Measurements from ENCODE around the gene LFNG.
A peak's percentile ranks its signal among the peaks of the same experiment; 100 is the strongest.

The LFNG gene

DNA sequence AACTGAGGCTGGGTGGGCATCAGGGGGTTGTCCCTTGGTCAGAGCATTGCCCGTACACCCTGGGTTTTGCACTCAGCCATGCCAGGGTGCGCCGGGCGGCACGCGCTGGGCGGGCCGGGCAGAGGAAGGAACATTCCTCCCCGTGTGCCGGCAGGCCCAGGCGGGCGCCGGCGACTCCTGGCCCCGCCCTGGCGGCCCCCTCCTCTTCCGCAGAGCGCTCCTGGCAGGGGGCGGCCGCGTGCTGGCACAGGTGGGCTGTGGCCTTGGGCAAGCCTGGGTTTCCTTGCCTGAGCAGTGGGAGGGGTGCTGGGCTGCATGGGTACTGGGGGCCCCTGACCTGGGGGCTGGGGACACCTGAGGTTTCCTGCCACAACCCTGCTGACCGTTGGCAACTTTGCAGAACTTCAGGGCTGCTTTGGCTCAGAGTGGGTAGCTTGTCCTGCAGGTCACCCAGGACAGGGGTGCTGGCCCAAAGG, 3.9 kb downstream of the LFNG start:
- TF ChIP-seq, protein P1, sequence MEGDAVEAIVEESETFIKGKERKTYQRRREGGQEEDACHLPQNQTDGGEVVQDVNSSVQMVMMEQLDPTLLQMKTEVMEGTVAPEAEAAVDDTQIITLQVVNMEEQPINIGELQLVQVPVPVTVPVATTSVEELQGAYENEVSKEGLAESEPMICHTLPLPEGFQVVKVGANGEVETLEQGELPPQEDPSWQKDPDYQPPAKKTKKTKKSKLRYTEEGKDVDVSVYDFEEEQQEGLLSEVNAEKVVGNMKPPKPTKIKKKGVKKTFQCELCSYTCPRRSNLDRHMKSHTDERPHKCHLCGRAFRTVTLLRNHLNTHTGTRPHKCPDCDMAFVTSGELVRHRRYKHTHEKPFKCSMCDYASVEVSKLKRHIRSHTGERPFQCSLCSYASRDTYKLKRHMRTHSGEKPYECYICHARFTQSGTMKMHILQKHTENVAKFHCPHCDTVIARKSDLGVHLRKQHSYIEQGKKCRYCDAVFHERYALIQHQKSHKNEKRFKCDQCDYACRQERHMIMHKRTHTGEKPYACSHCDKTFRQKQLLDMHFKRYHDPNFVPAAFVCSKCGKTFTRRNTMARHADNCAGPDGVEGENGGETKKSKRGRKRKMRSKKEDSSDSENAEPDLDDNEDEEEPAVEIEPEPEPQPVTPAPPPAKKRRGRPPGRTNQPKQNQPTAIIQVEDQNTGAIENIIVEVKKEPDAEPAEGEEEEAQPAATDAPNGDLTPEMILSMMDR (IDR thresholded peaks at IDR 0.05; ENCODE audit: low read depth, low read length), result no peak
- Histone ChIP-seq H3K9me3 (no peaks in the 10 kb centered on the region), H3K36me3 (peaks cover 26% of the 10 kb centered on the region), H3K4me1 (peaks cover 34% of the 10 kb centered on the region), H3K4me3 (ENCODE audit: low read depth, low read length) (peak overlapping the region; percentile 16), H3K27me3 (no peaks in the 10 kb centered on the region)
- DNase-seq, result no peak

GRCh38 chr7:2523941-2524807, 4.6 kb downstream of the LFNG start:
- peak; percentile 83 for DNase-seq
- TF ChIP-seq, protein P1 (IDR thresholded peaks at IDR 0.05; ENCODE audit: low read depth, low read length), result no peak
- H3K36me3 ChIP-seq, result peaks cover 32% of the 10 kb centered on the region
- H3K4me1 ChIP-seq, result peaks cover 31% of the 10 kb centered on the region
- no peaks in the 10 kb centered on the region for H3K27me3 ChIP-seq
- H3K4me3 ChIP-seq (ENCODE audit: low read depth, low read length), result peak overlapping the region; percentile 16
- H3K9me3 ChIP-seq, result no peaks in the 10 kb centered on the region

DNA sequence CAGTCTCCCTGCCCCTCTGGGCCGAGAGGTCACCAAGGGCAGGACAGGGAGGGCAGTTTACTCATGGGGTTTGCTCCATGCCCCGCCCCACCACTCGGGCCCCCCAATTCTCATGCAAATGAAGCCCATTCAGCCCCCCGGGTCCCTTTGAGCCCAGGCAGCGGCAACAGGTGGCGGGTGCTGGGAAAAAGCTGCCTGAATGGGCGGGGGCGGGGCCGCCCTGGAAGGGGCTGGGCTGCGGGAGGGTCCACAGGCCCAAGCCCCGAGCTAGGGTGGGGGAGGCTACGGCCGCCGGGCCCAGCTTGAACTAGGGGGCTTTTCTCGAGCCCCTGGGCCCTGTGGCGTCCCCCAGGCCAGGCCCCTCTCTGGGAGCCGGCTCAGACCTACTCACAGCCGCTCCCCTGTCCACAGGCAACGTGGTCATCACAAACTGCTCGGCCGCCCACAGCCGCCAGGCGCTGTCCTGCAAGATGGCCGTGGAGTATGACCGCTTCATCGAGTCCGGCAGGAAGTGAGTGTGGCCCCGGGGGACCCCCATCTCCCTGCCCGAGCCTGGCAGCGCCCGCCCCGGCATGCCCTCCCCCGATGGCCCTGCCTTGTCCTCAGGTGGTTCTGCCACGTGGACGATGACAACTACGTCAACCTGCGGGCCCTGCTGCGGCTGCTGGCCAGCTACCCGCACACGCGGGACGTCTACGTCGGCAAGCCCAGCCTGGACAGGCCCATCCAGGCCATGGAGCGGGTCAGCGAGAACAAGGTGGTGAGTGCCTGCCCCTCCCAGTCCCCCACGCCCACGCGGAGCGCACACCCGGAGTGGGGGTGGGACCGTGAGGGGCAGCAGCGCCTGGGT, 5.5 kb downstream of the LFNG start:
- TF ChIP-seq, protein P1 (IDR thresholded peaks at IDR 0.05; ENCODE audit: low read depth, low read length), result no peak
- H3K4me3 ChIP-seq (ENCODE audit: low read depth, low read length), result no peak overlapping the region
- H3K4me1 ChIP-seq, result peaks cover 30% of the 10 kb centered on the region
- no peaks in the 10 kb centered on the region for H3K27me3 ChIP-seq
- H3K36me3 ChIP-seq, result peaks cover 35% of the 10 kb centered on the region
- H3K9me3 ChIP-seq, result no peaks in the 10 kb centered on the region
- DNase-seq, result no peak

- no peak for DNase-seq
- peaks cover 35% of the 10 kb centered on the region for H3K36me3 ChIP-seq
- no peaks in the 10 kb centered on the region for H3K27me3 ChIP-seq
- peaks cover 37% of the 10 kb centered on the region for H3K4me1 ChIP-seq
- H3K4me3 ChIP-seq (ENCODE audit: low read depth, low read length), result no peak overlapping the region
- TF ChIP-seq, protein P1 (IDR thresholded peaks at IDR 0.05; ENCODE audit: low read depth, low read length), result no peak
- no peaks in the 10 kb centered on the region for H3K9me3 ChIP-seq
Observed at GRCh38 chr7:2525658-2526630, 6.4 kb downstream of the LFNG start.

DNA sequence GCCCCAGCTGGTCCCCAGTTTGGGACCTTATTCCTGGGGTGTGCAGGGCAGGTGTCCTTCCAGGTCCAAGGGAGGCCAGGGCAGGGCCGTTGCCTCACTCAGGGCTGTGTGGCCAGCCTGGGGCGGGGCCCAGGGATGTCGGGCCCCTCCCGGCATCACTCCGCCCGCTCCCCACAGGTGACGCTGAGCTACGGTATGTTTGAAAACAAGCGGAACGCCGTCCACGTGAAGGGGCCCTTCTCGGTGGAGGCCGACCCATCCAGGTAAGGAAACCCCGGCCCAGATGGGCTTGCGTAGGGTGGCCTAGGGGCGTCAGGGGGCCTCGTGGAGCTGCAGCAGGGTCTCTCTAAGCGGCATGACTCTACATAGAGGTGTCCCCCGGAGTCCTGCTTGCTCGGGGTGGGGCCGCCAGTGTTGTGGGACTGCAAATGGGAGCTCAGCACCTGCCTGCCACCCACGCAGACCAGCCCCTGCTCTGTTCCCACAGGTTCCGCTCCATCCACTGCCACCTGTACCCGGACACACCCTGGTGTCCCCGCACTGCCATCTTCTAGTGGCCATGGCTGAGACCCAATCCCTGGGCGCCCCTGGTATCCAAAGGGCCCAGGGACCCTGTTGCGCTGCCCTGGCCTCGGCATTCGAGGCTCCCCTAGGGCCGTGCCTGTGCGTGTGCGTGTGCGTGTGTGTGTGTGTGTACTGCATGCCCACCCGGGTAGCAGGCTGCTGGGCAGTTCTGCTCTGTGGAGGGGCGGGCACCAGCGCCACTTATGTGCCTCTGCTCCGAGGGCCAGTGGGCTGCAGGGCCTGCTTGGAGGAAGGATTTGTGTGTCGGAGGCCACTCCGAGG, 7.3 kb downstream of the LFNG start:
- DNase-seq, result peak; percentile 9
- TF ChIP-seq, protein P1 (IDR thresholded peaks at IDR 0.05; ENCODE audit: low read depth, low read length), result no peak
- H3K4me3 ChIP-seq (ENCODE audit: low read depth, low read length), result no peak overlapping the region
- H3K27me3 ChIP-seq, result no peaks in the 10 kb centered on the region
- peaks cover 36% of the 10 kb centered on the region for H3K4me1 ChIP-seq
- H3K36me3 ChIP-seq, result peaks cover 35% of the 10 kb centered on the region
- no peaks in the 10 kb centered on the region for H3K9me3 ChIP-seq

All from BE2C (cell line).